GM23338 (cell line): ENCODE data around the gene ILKAP. TPM values are rescaled to one million over a fixed set of nuclear protein-coding genes. Genes with fewer than 3 reads are reported as not detected.

Source experiments
- ATAC-seq: fragments of 200-7000 bp; cut with Tn5 transposase; 3 replicates; pipeline ENCODE4 v1.9.1; 2020
- DNase-seq: peaks from one replicate; pipeline ENCODE4 v3.0.0-alpha.2; 2015; ENCODE audit warnings: low spot score
- H2AFZ ChIP-seq: fragments of 200-600 bp; sonication (generic); 2 replicates; pipeline ENCODE4 v1.8.0; 2016; ENCODE audit warnings: antibody characterized with exemption, mild to moderate bottlenecking, moderate library complexity
- H3F3A ChIP-seq: fragments of 200-600 bp; sonication (generic); replicated peaks from 2 replicates; pipeline ENCODE4 v1.8.0; 2017; ENCODE audit warnings: antibody characterized with exemption, mixed run types, low read depth
- H3K27ac ChIP-seq: fragments of 200-600 bp; sonication (generic); 2 replicates; pipeline ENCODE4 v1.6.1; 2016; ENCODE audit warnings: low read depth
- H3K27me3 ChIP-seq: fragments of 200-600 bp; sonication (generic); 2 replicates; pipeline ENCODE4 v1.8.0; 2016; ENCODE audit warnings: mild to moderate bottlenecking, mixed run types, moderate library complexity; ENCODE audit not compliant: insufficient read depth
- H3K36me3 ChIP-seq: fragments of 200-600 bp; sonication (generic); 2 replicates; pipeline ENCODE4 v1.8.0; 2016; ENCODE audit warnings: mild to moderate bottlenecking; ENCODE audit not compliant: insufficient read depth
- H3K4me1 ChIP-seq: fragments of 200-600 bp; sonication (generic); 2 replicates; pipeline ENCODE4 v1.8.0; 2016; ENCODE audit warnings: mild to moderate bottlenecking, moderate library complexity; ENCODE audit not compliant: insufficient read depth
- H3K4me2 ChIP-seq: fragments of 200-600 bp; sonication (generic); 2 replicates; pipeline ENCODE4 v1.7.1; 2017; ENCODE audit warnings: mixed run types
- H3K4me3 ChIP-seq: fragments of 200-600 bp; sonication (generic); 2 replicates; pipeline ENCODE4 v1.6.1; 2016; ENCODE audit warnings: mixed run types
- H3K79me2 ChIP-seq: fragments of 200-600 bp; sonication (generic); replicated peaks from 2 replicates; pipeline ENCODE4 v1.8.0; 2017; ENCODE audit warnings: mild to moderate bottlenecking; ENCODE audit not compliant: insufficient read depth
- H3K9me2 ChIP-seq: fragments of 200-600 bp; sonication (generic); 2 replicates; pipeline ENCODE4 v1.8.0; 2017; ENCODE audit not compliant: insufficient read depth
- H4K20me1 ChIP-seq: fragments of 200-600 bp; sonication (generic); replicated peaks from 2 replicates; pipeline ENCODE4 v1.8.0; 2017; ENCODE audit warnings: mild to moderate bottlenecking; ENCODE audit not compliant: insufficient read depth
- H3K27ac Mint-ChIP-seq: 2 replicates; pipeline ENCODE4 v1.8.0; 2020; ENCODE audit warnings: inconsistent platforms, mild to moderate bottlenecking, moderate library complexity, mixed read lengths
- H3K27me3 Mint-ChIP-seq: 3 replicates; pipeline ENCODE4 v1.8.0; 2022; ENCODE audit warnings: low read depth, mild to moderate bottlenecking, moderate library complexity, mixed read lengths, inconsistent platforms; ENCODE audit not compliant: insufficient read depth, poor library complexity
- H3K36me3 Mint-ChIP-seq: 3 replicates; pipeline ENCODE4 v1.8.0; 2021; ENCODE audit warnings: low read depth, mild to moderate bottlenecking, inconsistent platforms, moderate library complexity, mixed read lengths
- H3K4me1 Mint-ChIP-seq: 3 replicates; pipeline ENCODE4 v1.8.0; 2020; ENCODE audit warnings: mild to moderate bottlenecking, inconsistent platforms, mixed read lengths
- H3K4me3 Mint-ChIP-seq: 3 replicates; pipeline ENCODE4 v1.8.0; 2021; ENCODE audit warnings: moderate library complexity, mild to moderate bottlenecking, inconsistent platforms, mixed read lengths
- H3K9me3 Mint-ChIP-seq: 3 replicates; pipeline ENCODE4 v1.8.0; 2020; ENCODE audit warnings: moderate library complexity, mild to moderate bottlenecking, inconsistent platforms, mixed read lengths
- CTCF ChIP-seq, 2 experiments: fragments of 200-600 bp in 1 of 2; sonication (generic) in 1 of 2; conservative IDR thresholded peaks; 2 replicates each; pipeline versions ENCODE4 v1.5.1 to v1.6.1; 2016 to 2017; ENCODE audit warnings: antibody characterized with exemption in 2 of 2, low read depth in 2 of 2, mild to moderate bottlenecking in 2 of 2, moderate library complexity in 1 of 2
- NANOG ChIP-seq: IDR thresholded peaks from 2 replicates; pipeline ENCODE4 v1.6.1; 2016; ENCODE audit warnings: antibody characterized with exemption, borderline replicate concordance
- polyA plus RNA-seq: library from polyadenylated mRNA; unstranded; fragments of >200 nt; fragmentation: Nextera tagmentation; extraction: Ambion mirVana; gene quantifications from 2 replicates; pipeline ENCODE4 v1.2.1, GENCODE V29; 2016
- total RNA-seq: library from RNA; depleted of rRNA; stranded (reverse); fragments of >200 nt; shearing (Covaris generic); gene quantifications from 2 replicates; pipeline ENCODE4 v1.2.3, GENCODE V29; 2014; rRNA removed

ILKAP gene
- total and polyA plus RNA-seq, 2 experiments from 2014 or later = 17.0 to 35.9 TPM

GRCh38 chr2:238120463-238121298 is 82.8 kb downstream of the ILKAP start:
- Histone ChIP-seq H3K9me2 (no peaks in the 10 kb centered on the region), H3K36me3 (no peaks in the 10 kb centered on the region), H3F3A (no peaks in the 10 kb centered on the region), H2AFZ (peak overlapping the region; percentile 66; the same call in 1 of the 2 replicates), H4K20me1 (no peaks in the 10 kb centered on the region), H3K4me3 (no peak overlapping the region), H3K27me3 (no peaks in the 10 kb centered on the region), H3K27ac (no peak overlapping the region), H3K79me2 (no peaks in the 10 kb centered on the region), H3K4me2 (0 out of 2 replicates have a peak overlapping the region, but pooled peaks have one; percentile 14), H3K4me1 (no peaks in the 10 kb centered on the region)
- ATAC-seq (peak; percentile 88), DNase-seq (peak; percentile 71)
- H3K9me3 Mint-ChIP-seq = 0 out of 3 replicates have a peak, but pooled peaks cover 4% of the 10 kb centered on the region
- no peak for TF ChIP-seq NANOG
- TF ChIP-seq CTCF (conservative IDR thresholded peaks at IDR 0.05; ENCODE audit: low read depth in 2 of 2) = peak in 1 of 2 experiments; percentile 52; a peak in 3 of 4 replicates
- no peak overlapping the region for H3K27ac Mint-ChIP-seq
- no peaks in the 10 kb centered on the region for H3K36me3 Mint-ChIP-seq
- no peaks in the 10 kb centered on the region for H3K4me1 Mint-ChIP-seq
- no peak overlapping the region for H3K4me3 Mint-ChIP-seq
- H3K27me3 Mint-ChIP-seq = peaks cover 11% of the 10 kb centered on the region

Other genes with a start within 250 kb of the ILKAP start
- gene UBE2F, start 236.7 kb downstream of the ILKAP start, total RNA-seq = 56.7 and 106 TPM in 2 replicates
- 91.3 and 98.2 TPM in 2 replicates for gene UBE2F, start 236.7 kb downstream of the ILKAP start, polyA plus RNA-seq
- 68.9 and 80.3 TPM in 2 replicates for gene SCLY, start 142.7 kb downstream of the ILKAP start, total RNA-seq
- 57.2 and 61.1 TPM in 2 replicates for gene SCLY, start 142.7 kb downstream of the ILKAP start, polyA plus RNA-seq
- 3.1 and 4.3 TPM in 2 replicates for gene ESPNL, start 103.4 kb downstream of the ILKAP start, total RNA-seq
- 0.44 and 0.71 TPM in 2 replicates for gene ESPNL, start 103.4 kb downstream of the ILKAP start, polyA plus RNA-seq
- gene KLHL30, start 65.0 kb downstream of the ILKAP start, total RNA-seq = 0.07 TPM in 1 of 2 replicates, not detected in the other
- not detected in 2 replicates for gene KLHL30, start 65.0 kb downstream of the ILKAP start, polyA plus RNA-seq
- gene ERFE, start 44.7 kb downstream of the ILKAP start, total RNA-seq = 2.5 and 3.3 TPM in 2 replicates
- gene ERFE, start 44.7 kb downstream of the ILKAP start, polyA plus RNA-seq = 0.61 and 1.0 TPM in 2 replicates
- gene HES6, start 36.3 kb upstream of the ILKAP start, total RNA-seq = 76.3 and 85.5 TPM in 2 replicates
- 38.8 and 42.7 TPM in 2 replicates for gene HES6, start 36.3 kb upstream of the ILKAP start, polyA plus RNA-seq
- 4.6 TPM in 2 replicates for gene PER2, start 84.9 kb upstream of the ILKAP start, total RNA-seq
- gene PER2, start 84.9 kb upstream of the ILKAP start, polyA plus RNA-seq = 2.2 and 2.3 TPM in 2 replicates
- 12.2 and 12.5 TPM in 2 replicates for gene TRAF3IP1, start 116.8 kb upstream of the ILKAP start, total RNA-seq
- 20.0 and 20.7 TPM in 2 replicates for gene TRAF3IP1, start 116.8 kb upstream of the ILKAP start, polyA plus RNA-seq
- gene ASB1, start 223.2 kb upstream of the ILKAP start, total RNA-seq = 18.9 and 23.9 TPM in 2 replicates
- gene ASB1, start 223.2 kb upstream of the ILKAP start, polyA plus RNA-seq = 21.5 and 23.8 TPM in 2 replicates